GM18508 (cell line): ENCODE measurements around the gene RAI1.

Experiments used
- ATAC-seq: cut with Tn5 transposase; IDR thresholded peaks from one replicate; pipeline ENCODE4 v1.9.1; 2021; ENCODE audit warnings: moderate number of reproducible peaks; ENCODE audit not compliant: insufficient read depth, unreplicated experiment

Gene RAI1

GRCh38 chr17:17779015-17779611, 97.9 kb downstream of the RAI1 start:
- ATAC-seq, result no peak

DNA sequence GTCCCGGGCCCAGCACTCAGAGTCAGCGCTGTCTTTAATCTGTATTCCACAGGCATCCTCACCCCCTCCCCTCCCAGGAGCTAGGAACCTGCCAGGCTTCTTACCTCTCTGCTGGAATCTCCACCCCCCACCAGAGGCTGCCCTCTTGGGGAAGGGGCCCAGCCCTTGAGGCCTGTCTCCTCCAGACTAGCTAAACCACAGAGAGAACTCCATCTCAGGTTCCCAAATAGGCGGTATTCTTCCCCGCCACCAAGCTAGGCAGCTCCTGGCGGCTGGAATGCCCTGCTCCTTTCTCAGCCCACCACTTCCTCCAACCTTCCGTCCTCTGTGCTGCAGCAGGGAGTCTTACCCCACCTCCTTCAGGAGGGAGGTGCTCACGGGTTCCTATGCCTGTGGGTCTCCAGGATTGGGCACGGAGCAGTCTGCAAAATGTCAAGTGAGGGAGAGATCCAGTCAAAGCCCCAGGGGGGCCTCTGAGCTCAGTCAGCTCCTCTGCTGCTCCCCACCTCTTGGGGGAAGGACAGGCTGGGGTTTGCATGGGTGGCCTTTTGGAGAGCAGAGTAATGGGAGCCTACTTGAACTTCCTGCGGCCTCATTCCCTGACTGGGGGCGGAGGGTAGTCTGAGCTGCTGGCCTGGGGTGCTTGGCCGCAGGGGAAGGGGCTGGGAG, 99.8 kb downstream of the RAI1 start:
- ATAC-seq, result no peak

GRCh38 chr17:17781591-17782496, 100.6 kb downstream of the RAI1 start:
- no peak for ATAC-seq

DNA sequence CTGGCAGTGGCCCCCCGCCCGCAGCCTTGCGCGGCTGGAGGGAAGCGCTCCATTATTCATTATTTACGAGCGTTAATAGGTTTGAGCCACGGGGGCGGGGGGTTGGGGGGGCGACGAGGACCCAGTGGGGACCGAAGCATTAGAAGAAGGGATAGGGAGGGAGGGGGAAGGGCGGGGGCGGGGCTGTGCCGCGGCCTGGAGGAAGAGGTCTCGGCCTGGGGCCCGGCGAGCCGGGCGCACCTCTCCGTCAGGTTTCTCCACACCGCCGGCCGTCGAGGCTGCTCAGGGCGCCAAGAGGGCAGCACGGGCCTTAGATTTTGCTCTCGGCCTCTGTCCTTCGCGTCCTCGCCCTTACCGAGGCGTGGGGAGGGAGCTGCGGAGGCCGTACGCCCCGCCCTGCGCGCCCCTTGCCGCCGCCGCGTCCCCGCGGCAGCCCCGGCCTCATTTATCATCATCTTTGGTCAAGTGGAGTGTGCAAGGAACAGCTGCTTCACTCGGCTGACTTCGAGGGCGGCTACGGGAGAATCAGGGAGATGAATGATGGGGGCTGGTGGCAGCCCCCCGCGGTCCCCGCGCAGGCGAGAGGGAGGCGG, 101.4 kb downstream of the RAI1 start:
- no peak for ATAC-seq

DNA sequence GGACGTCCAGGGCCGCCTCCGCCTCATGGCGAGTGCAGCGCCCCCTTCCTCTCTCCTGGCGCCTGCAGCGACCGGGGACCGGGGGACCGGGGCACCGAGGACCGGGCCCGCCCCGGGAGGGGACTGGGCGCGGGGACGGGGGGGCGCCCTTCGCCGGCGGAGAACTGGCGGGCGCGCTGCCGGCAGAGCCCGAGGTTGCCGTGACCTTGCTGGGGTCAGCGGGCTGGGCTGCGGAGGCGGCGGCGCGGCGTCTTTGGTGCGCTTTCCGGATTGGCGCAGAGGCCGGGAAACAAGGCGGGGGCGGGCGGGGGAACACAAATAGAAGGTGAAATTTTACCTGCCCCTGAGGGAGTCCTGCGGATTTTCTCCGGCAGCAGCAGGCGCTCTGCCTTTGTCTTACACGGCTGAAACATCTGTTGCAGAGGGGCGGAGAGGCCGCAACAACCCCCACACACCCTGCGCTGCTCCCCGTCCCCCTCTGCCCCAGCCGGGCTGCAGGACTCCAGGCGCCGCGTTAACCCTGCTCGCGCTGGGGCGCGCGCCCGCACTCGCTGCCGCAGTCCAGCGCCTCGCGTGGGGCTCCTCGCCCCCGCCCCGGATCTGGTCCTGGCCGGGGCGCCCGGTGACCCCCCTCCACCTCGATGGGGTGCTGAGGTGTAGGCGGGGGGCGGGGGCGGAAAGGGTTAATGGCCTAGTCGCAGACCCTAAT, 102.0 kb downstream of the RAI1 start:
- ATAC-seq, result no peak

DNA sequence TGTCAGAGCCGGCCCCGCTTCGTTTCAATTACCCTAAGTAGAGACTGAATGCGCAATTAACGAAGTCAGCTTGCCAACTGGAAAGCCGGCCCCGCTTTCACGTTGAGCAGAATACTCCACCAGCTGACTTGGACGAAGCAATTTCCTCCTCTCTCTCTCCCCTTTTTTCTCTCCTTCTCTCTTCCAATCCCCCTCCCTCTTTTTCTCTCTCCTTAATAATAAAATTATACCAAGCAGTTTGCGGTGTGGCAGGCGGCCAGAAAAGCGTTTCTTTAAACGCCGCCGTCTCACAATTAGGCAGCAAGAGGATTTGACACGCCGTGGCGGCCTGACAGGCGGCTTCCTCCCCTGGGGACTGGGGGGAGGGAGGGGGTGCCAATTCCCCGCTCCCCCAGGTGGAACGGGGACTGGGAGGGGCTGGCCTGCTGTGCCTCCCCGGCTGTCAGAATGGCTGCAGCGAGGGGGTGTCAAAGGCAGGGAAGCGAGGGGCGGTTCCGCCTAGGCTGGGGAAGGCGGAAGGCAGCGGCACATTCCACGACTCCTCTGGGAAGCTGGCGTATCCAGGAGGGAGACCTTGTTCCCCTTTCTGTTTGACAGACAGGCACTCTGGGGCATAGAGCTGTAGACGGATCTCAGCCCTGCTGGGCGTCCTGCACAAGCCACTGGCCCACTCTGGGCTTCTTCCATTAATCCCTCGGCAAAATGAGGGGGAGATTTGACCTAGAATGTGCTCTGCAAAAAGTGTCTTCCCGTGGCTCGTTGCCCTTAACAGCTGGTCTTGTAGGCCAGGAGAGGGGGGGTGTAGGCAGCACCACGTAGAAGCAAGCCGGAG, 102.8 kb downstream of the RAI1 start:
- ATAC-seq, result no peak

- ATAC-seq, result no peak
Observed at GRCh38 chr17:17784657-17785267, 103.5 kb downstream of the RAI1 start.

- no peak for ATAC-seq
Observed at GRCh38 chr17:17785407-17785806, 104.1 kb downstream of the RAI1 start.

- no peak for ATAC-seq
Observed at GRCh38 chr17:17786998-17787397, 105.7 kb downstream of the RAI1 start.

DNA sequence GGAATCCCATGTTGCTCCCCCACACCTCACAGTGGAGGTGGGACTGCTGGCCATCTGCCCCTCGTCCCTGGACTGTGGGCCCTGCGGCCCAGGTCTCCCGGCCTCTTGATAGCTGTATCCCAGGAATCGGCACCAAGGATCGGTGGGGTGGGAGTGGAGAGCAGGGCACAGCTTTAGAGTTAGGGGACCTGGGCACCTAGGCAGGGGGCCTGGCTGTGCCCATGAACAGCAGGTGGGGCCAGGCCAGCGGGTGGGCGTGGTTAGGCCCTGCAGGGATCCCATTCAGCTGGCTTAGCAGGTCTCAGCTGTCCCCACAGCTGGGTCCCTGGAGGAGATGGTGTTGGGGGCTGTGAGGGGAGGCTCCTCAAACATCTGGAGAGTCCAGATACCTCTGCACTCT, 106.3 kb downstream of the RAI1 start:
- ATAC-seq, result no peak

DNA sequence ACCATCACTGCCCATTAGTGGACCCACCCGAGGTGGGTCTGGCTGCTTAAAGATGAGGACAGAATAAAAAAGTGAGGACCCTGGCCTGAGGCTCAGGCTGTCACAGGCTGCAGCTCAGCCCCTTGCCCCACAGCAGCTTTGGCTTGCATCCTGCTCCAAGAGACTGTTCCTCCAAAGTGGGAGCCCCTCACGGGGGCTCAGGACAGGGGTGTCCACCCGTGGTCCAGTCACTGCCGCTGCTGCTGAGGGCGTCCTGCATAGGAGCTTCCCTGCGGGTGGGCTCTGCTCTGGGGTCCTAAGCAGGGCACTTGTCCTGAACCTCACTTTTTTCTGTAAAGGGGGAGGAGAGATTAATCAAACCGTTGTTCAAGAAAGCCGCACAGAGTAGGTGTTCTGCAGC, 107.7 kb downstream of the RAI1 start:
- ATAC-seq, result no peak

DNA sequence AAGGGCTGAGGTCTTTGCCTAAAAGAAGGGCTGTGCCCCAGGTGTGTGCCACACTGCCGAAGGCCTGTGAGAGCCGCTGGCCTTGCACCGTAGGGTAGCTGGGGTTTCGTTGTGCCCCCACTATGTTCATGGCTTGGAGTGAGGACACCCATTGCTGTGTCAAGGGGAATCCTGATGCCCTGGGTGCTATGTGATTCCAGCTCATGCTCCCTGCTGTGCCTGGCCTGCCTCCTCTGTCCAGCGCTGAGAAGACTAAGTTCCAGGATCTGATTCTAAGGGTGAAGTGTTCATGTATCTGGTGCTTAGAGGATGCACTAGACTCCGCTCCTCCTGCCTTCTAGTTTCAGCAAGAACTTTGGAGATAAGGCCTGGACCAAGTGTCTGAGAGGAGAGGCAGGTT, 108.2 kb downstream of the RAI1 start:
- no peak for ATAC-seq

DNA sequence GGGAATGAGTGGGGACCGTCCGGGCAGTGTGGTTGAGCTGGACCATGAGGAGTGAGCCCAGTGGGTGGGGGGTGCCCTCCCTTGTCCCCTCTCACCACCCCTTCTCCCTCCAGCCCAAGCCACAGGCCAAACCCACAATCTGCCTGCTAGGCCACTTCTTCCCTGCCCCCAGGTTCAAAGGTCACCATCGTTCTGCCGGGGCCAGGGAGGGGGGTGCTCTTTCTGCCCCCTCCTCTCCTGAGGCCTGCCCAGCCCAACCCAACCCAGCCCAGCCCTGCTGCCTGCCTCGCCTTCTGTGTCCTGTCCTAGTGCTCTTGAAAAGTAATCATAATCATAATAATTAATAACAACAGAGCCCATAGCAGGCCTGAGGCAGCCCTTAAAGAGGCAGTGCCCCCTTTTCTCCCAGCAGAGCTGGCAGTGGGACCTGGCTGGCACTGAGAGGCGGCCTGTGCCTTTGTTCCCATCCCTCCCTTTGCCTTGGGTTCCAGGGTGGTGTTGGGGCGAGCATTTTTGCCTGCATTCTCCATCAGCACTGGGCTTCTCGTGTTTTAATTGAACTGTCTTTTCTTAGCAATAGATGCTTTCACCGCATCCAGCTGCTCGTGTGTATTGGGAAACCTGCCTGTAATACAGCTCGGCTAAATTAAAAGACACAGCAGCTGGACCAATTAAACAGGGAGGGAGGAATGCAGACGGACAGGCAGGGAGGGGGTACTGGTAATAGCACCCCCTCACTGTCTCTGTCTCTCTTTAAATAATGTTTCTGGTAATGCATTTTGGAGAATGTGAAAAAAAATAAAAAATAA, 108.8 kb downstream of the RAI1 start:
- ATAC-seq, result no peak

DNA sequence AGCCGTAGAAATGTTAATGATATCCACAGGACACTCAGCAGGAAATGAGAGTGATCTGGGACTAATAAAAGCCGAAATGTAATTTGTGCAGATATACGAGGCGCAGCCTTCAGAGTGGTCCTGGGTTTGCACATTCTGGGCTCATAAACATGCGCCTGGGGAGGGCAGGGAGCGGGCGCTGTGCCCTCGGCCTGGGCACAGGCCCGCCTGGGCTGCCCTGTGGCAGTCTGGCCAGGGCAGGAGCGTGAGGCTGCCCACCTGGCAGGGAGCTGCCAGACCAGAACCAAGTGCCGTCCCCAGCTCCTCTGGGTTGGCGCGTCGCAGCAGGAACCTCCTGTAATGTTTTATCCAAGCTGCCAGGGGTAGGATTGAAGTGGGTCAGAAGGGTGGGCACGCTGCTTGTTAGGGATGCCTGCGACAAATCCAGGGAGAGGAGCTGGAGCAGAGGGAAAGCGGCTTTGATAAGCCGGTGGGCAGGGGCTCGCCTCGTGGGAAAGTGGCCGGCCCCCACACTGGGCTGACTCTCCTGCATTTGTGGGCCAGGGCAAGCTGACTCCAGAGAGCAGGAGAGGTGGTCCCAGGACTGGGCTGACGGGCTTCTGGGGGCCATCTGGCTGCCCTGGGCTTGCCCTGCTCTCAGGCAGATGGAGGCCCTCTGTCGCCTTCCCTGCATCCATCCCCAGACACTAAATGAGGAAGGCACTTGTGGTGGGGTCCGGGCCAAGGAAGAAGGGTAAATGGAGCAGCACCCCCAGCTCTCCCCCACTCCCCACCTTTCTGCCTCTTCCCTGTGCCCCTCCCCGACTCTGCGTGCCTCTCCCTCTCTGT, 109.6 kb downstream of the RAI1 start:
- no peak for ATAC-seq

- ATAC-seq, result no peak
Observed at GRCh38 chr17:17792037-17792550, 110.8 kb downstream of the RAI1 start.

- ATAC-seq, result no peak
Observed at GRCh38 chr17:17792551-17793377, 111.5 kb downstream of the RAI1 start.
